ENCODE data around the gene BTNL3.
"Not testable (repeated sequence)": the region's sequence is repeated elsewhere in the genome, so short reads cannot be mapped to it uniquely, and the experiment has no call there.

BTNL3 gene

DNA sequence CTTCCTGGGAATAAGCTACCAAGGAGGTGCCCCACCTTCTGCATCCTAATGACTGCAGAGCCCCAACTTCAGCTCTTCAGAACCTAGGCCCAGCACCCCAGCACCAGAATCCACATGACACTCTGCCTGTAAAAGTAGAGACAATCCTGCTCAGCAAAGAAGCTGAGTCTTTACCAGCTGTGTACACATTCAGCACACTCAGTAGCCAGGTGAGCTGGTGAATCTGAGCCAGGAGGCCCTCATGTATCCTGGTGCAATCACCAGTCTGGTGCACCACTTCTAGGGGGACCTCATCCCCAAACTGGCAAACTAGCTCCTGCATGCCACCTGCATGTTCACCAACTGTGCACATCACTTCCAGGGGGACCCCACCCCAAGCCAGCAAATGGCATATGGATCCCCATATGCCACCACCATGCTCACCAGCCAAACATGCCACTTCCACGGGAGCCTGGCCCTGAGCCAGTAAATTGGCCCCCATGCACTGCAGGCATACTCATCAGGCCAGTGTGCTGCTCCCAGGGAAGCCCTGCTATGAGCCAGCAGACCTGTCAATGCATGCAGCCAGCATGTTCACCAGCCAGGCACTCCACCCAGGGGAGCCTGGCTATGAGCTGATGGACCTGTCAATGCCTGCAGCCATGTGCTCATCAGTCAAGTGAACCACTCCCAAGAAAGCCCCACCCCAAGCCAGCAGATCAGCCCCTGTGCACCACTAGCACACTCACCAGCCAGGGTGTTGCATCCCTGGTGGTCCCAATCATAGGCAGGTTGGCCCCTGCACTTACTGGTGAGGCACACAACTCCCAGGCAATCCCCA, 35.8 kb downstream of the BTNL3 start:
- DNase-seq: no peak

GRCh38 chr5:181027452-181028031, 38.9 kb downstream of the BTNL3 start:
- DNase-seq: no peak

DNA sequence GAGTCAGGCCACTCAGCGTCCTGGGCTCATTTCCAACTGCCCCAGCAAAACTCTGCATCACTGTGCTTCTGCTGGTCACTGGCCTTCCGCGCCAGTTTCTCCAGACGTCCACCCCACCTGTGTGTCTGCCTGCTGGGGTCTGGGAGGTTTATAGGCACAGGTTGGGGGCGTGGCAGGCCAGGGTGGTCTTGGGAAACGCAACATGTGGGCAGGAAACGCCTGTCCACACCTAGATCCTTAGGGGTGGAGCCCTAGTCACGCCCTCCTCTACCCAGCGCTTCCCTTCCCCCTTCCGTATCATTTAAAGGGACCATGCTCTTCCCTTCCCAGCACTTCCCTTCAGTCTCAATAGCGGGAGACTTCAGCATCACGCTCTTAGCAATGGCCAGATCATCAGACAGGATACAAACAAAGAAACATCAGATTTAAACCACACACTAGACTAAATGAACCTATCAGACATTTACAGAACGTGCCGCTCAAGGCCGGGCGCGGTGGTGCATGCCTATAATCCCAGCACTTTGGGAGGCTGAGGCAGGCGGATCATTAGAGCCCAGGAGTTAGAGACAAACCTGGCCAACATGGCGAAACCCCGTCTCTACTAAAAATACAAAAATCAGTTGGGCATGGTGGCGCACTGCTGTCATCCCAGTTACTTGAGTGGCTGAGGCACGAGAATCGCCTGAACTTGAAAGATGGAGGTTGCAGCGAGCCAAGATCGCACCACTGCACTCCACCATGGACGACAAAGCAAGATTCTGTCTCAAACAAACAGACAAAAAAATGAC, 39.6 kb downstream of the BTNL3 start:
- DNase-seq: no peak

DNA sequence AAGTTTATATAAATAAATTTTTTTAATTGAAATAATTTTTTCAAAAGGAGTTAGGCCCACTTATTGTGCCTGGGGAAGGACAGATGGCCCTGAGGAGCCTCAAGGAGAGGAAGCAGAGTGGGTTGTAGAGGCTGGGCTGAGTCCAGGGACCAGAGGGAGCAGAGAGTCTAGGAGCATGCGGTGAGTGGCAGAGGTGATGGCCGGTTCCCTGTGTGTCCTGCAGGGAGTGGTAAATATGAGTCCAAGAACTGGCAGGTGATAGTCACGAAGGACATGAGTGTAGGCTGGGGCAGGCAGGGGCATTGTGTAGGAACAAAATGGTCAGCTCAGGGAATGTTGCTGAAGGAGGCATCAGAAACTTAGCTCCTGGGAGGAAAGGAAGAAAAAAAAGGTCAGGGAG, 43.1 kb downstream of the BTNL3 start:
- no peak for DNase-seq

DNA sequence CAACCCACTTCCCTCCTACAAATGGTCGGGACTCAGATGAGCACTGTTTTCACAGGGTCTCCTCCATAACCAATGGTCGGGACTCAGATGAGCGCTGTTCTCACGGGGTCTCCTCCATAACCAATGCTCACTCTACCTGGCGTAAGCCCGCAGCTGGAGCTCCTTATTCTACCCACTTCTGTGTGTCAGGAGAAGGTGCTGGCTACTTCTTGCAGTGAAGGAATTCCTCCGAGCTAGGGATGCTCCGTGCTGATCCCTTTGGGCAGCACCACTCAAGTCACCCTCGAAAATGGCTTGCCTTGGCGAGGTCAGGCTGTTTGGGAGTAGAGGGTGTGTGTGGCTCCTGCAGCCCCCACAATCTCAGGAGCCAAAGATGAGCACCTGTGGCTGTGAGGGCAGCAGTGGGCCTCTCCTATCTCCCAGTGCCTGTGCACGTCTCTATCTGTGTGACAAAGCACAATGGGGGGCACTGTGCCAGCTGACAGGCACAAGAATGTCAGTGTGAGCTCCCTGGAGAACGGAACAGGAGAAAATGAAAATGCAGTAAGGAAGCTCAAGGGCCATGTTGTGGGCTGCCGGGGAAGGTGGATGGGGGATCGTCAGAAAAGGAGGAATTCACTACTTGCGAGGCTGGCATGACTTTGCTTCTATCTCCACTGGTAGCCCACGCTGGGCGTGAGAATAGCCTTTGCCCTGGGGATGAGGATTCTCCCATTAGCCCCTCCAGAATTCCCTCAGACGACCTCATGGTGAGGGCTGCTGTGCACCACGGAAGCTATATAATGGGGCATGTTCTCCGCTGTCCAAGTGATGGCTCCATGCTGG, 47.6 kb downstream of the BTNL3 start:
- DNase-seq: no peak

- no peak for DNase-seq
Measured at GRCh38 chr5:181036816-181037364, 48.2 kb downstream of the BTNL3 start.

- DNase-seq: no peak
Measured at GRCh38 chr5:181037365-181037861, 48.8 kb downstream of the BTNL3 start.

GRCh38 chr5:181039471-181039870, 50.8 kb downstream of the BTNL3 start:
- no peak for DNase-seq

GRCh38 chr5:181039931-181040630, 51.4 kb downstream of the BTNL3 start, which contains the start of gene BTNL9:
Gene BTNL9, plus strand, starts transcription at chr5:181040266. Its CDS starts 5,224 bp downstream, at chr5:181045490.
- DNase-seq: no peak

DNA sequence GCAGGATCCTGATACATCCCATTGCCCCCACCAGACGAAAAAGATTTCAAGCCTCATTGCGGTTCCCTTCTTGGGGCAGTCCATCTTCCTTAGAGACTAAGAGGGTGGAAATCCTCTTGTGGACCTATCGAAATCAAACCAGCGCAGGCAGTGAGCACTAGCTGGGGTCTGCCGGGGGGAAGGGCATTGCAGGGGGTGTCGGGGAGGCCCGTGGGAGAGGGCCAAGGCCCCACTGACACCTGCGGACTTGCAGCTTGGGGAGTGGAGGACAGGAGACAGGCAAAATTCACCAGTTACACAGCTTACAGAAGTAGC, 51.9 kb downstream of the BTNL3 start:
- no peak for DNase-seq

DNA sequence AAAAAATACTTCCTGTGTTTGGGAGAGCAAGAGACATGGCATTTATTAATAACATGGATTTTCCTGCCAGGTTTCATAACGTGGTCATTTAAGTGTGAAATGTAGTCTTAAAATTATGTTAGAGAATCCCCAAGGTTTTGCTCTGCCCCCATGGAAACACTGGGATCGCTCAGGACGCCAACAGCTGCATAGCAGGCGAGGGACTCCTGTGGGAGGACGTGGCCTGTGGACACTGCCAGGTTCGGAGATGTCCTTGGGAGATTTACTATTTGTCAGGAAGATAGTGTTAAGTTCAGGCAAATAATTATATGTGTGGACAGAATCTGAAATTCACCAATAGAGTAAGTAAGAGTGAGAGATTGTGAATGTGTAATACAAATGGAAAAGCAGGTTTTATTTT, 52.4 kb downstream of the BTNL3 start:
- DNase-seq: no peak

DNA sequence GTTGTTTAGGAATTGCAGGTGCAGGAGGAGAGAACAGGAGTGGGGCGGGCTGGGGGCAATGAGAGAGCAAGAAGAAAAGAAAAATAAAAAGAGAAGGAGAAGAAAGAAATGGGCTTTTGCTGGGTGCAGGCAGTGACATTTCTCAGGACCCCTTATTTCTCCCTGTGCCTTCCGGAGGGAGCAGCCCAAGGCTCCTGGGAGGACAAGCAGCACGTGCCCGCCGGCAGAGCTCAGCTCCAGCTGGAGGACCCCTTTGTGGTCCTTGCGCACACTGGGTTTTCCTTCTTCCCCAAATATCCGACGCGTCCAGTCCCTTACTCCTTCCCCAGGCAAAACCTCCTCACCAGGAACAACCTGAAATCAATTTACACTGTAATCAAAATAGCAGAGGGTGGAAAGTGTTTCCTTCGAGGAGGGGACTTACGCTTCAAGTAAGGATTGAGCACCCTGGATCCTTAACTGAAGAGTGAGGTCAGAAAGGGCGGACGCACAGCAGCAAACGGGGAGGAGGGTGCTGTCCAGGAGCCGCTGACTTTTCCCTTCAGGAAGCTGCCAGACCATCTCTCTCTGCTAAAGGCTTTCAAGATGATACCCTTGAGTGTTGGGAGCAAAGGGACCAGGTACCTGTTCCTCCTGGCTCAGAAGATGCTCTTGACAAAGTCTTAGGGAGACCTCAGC, 53.5 kb downstream of the BTNL3 start:
- no peak for DNase-seq

DNA sequence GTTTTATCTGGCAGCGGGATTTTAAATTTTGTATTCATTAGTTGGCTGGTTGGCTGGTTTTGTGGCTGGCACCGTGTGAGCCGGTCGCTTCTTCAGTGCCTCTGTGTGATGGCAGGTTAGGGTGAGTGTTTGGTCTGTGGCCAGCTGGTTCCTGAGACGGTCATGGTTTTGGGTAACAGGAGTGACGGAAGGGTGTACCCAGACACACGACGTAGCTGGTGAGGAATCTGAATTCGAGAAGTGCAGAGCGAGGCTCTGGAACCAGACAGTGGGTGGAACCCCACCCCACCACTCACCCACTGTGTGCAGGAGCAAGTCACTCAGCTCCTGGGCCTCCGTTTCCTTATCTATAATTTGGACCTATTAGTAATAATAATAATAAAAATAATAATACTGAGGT, 54.1 kb downstream of the BTNL3 start:
- no peak for DNase-seq

GRCh38 chr5:181043285-181044092, 54.8 kb downstream of the BTNL3 start:
- DNase-seq: no peak

DNA sequence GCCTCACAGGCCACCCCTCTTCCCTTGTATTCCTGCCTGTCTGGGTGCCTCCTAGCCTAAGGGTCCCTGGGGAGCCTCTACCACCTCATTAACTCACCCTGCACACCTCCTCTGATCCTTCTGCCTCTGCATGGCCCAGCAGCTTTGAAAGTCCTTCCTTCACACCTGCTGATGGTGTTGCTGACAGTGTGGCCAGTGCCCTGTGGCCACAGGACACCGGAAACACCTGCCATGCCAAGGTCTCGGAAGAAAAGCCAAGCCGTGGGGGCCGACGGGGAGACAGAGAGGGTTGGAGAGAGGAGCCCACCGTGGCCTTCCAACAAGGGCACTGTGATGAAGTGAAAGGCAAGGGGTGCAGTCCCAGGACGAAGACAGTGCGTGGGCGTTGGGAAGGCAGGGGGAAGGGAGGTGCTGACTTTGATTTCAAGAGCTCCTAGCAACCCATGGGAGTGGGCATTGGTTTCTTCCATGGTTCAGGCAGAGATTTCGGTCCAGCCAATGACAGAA, 55.5 kb downstream of the BTNL3 start:
- DNase-seq: no peak

DNA sequence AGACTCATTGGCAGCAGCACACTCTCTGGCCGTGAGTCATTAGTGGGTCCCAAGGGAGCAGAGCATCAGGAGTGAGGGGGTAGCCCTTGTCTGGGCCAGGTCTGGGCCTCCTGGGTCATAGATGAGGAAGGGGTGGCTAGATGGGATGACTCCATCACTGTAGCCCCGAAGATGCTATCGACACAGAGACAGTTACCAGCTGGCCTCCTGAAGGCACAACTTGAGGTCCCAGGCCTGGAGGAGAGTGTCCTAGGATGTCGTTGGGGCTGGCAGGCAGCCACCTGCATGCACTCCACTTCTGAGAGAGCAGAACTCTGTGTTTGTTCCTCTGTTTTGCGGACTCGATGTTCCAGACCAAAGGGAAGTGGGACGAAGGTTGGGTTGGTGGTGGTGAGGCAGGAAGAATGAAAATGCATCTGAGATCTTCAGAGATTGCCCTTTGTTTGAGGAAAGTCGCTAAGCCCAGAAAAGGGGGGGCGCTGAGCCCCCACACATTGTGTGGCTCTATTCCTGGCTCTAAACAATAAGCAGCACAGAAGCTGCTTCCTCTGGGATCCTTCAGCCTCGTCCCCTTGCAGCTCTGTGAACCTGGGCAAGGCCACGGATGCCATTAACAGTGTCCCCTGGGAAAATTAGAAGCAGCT, 56.1 kb downstream of the BTNL3 start:
- no peak for DNase-seq

GRCh38 chr5:181045316-181045715, 56.7 kb downstream of the BTNL3 start:
- no peak for DNase-seq

DNA sequence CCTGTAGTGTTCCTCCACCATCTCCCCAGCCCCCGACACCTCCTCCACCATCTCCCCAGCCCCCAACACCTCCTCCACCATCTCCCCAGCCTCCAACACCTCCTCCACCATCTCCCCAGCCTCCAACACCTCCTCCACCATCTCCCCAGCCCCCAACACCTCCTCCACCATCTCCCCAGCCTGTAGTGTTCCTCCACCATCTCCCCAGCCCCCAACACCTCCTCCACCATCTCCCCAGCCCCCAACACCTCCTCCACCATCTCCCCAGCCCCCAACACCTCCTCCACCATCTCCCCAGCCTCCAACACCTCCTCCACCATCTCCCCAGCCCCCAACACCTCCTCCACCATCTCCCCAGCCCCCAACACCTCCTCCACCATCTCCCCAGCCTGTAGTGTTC, 57.2 kb downstream of the BTNL3 start:
- not testable (repeated sequence) for DNase-seq

GRCh38 chr5:181047288-181047687, 58.6 kb downstream of the BTNL3 start:
- DNase-seq: no peak

DNA sequence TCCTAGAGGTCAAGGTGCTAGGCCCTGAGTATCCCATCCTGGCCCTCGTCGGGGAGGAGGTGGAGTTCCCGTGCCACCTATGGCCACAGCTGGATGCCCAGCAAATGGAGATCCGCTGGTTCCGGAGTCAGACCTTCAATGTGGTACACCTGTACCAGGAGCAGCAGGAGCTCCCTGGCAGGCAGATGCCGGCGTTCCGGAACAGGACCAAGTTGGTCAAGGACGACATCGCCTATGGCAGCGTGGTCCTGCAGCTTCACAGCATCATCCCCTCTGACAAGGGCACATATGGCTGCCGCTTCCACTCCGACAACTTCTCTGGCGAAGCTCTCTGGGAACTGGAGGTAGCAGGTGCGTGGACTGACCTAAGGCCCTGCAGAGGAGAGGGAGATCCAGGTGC, 59.3 kb downstream of the BTNL3 start:
- no peak for DNase-seq

All from NCI-H1436 (cell line).